Rectal smooth muscle tissue (tissue), 1 donor: ENCODE results near the gene DNAI7.
A peak's percentile ranks its signal among the peaks of the same experiment; 100 is the strongest.

Experiments
- H3K27ac ChIP-seq: one replicate; pipeline ENCODE4 v1.7.0; 2013; ENCODE audit warnings: low read depth, low read length, inconsistent platforms
- H3K27me3 ChIP-seq: one replicate; pipeline ENCODE4 v1.7.0; 2013; ENCODE audit warnings: low read length; ENCODE audit not compliant: control insufficient read depth, insufficient read depth
- H3K36me3 ChIP-seq: one replicate; pipeline ENCODE4 v1.7.0; 2013; ENCODE audit warnings: low read length; ENCODE audit not compliant: control insufficient read depth, insufficient read depth
- H3K4me1 ChIP-seq: one replicate; pipeline ENCODE4 v1.7.0; 2013; ENCODE audit warnings: low read length; ENCODE audit not compliant: control insufficient read depth, insufficient read depth
- H3K4me3 ChIP-seq: one replicate; pipeline ENCODE4 v1.7.0; 2013; ENCODE audit warnings: low read length
- H3K9ac ChIP-seq: one replicate; pipeline ENCODE4 v1.7.0; 2013; ENCODE audit warnings: low read length

Gene DNAI7

GRCh38 chr12:25195056-25195971 is at the start of gene DNAI7, which contains the start of gene ETFRF1:
Gene DNAI7 (minus strand): TSS chr12:25195160. CDS start chr12:25195078, 82 bp downstream.
Gene ETFRF1 (plus strand): TSS chr12:25195237. CDS start chr12:25203957, 8,720 bp downstream.
- Histone ChIP-seq H3K9ac (peak within 1 kb of the TSS; percentile 91), H3K27ac (peak within 1 kb of the TSS; percentile 98), H3K4me1 (peaks cover 7% of the 10 kb centered on the region), H3K27me3 (no peaks in the 10 kb centered on the region), H3K36me3 (no peaks in the 10 kb centered on the region), H3K4me3 (peak within 1 kb of the TSS; percentile 96)

- Histone ChIP-seq H3K4me3 (no peak overlapping the region), H3K27me3 (no peaks in the 10 kb centered on the region), H3K36me3 (no peaks in the 10 kb centered on the region), H3K4me1 (no peaks in the 10 kb centered on the region), H3K27ac (no peak overlapping the region), H3K9ac (no peak overlapping the region)
These were observed 48.7 kb upstream of the DNAI7 start for GRCh38 chr12:25243680-25243990.

DNA sequence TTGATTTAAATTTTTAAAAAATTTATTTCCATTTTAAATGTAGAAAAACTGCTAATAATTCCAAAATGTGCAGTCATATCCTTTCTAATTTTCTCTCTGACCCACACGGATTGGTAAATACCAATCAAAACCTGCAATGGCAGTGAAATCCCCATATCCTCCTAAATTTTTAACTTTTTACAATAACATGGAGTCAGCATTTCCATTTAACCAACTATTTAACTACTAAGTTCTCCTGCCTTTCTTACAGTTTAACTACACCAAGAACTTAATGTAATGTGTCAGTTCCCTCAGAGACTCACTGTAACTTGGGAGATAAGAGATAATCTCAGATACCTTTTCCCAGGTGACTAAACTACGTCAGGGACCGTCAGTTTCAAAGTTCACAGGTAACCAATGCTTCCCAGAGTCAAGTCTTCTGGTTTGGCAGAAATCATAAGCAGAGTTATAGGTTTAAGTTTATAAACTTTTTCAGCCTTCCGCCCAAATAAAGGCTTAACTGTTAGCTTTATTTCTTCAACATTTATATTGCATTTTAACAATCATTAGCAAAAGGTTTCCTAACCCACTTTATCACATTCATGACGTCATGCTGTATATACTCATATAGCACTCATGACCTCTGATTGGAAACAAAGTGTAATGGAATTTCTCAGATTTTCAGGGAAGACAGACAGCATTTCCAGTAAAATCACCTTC is 48.2 kb upstream of the DNAI7 start:
- no peak overlapping the region for H3K4me3 ChIP-seq
- H3K9ac ChIP-seq, result no peak overlapping the region
- H3K27me3 ChIP-seq, result no peaks in the 10 kb centered on the region
- H3K4me1 ChIP-seq, result no peaks in the 10 kb centered on the region
- no peak overlapping the region for H3K27ac ChIP-seq
- H3K36me3 ChIP-seq, result no peaks in the 10 kb centered on the region

DNA sequence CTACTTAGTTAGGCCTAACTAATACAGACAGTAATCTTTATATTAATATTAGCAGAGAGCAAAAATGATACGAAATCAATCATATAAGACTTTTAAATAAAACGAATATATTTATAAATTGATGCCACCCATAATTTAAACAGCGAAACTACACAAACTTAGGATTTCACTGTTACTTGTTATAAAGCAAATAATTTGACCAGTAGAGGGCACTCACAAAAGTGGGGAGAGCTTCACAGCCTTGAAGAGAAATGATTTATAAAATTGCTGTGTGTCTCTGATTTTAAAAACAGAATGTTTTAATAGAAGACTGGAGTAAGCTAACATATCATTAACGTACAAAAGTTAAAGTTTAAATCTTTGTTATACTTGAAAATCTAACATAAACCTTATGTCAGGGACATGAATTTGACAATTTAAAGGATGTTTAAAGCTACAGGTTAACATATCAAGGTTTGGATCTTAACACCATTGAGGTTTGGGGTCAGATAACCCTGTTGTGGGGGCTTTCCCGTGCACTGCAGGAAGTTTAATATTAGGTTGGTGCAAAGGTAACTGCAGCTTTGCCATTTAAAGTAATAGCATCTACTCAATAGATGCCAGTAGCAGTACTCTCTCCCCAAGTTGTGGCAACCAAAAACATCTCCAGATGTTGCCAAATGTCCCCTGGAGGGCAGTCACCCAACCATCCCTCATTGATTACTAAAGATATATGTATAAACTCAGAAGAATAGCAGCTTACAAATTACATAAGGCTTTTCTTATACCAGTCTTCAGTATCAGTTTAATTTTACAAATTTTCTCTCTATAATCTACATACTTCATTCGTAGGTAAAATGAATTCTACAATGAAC is 46.4 kb upstream of the DNAI7 start:
- H3K27me3 ChIP-seq, result no peaks in the 10 kb centered on the region
- H3K4me3 ChIP-seq, result no peak overlapping the region
- peaks cover 4% of the 10 kb centered on the region for H3K36me3 ChIP-seq
- no peak overlapping the region for H3K9ac ChIP-seq
- H3K27ac ChIP-seq, result no peak overlapping the region
- H3K4me1 ChIP-seq, result no peaks in the 10 kb centered on the region

DNA sequence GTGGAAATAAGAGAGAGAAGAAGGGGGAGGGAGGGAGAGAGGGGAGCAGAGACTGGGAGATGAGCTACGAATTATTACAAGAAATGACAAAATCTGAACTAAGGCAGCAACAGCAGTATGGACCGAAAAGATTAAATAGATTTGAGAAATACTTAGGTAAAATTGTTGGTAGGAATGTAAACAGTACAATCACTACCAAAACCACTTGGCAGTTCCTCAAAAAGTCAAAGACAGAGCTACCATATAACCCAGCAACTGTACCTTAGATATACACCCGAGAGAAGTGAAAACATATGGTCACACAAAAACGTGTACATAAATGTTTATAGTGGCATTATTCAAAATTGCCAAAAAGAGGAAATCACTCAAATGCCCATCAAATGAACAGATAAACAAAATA is 41.7 kb upstream of the DNAI7 start:
- H3K27ac ChIP-seq, result no peak overlapping the region
- H3K4me3 ChIP-seq, result no peak overlapping the region
- no peak overlapping the region for H3K9ac ChIP-seq
- H3K27me3 ChIP-seq, result no peaks in the 10 kb centered on the region
- no peaks in the 10 kb centered on the region for H3K4me1 ChIP-seq
- peaks cover 4% of the 10 kb centered on the region for H3K36me3 ChIP-seq

- no peaks in the 10 kb centered on the region for H3K27me3 ChIP-seq
- no peak overlapping the region for H3K27ac ChIP-seq
- H3K4me3 ChIP-seq, result no peak overlapping the region
- peaks cover 4% of the 10 kb centered on the region for H3K36me3 ChIP-seq
- H3K4me1 ChIP-seq, result no peaks in the 10 kb centered on the region
- no peak overlapping the region for H3K9ac ChIP-seq
These were observed 41.2 kb upstream of the DNAI7 start for GRCh38 chr12:25236190-25236589.

- Histone ChIP-seq H3K4me1 (no peaks in the 10 kb centered on the region), H3K27ac (no peak overlapping the region), H3K36me3 (no peaks in the 10 kb centered on the region), H3K27me3 (no peaks in the 10 kb centered on the region), H3K4me3 (no peak overlapping the region), H3K9ac (no peak overlapping the region)
These were observed 18.4 kb upstream of the DNAI7 start for GRCh38 chr12:25213338-25213737.

DNA sequence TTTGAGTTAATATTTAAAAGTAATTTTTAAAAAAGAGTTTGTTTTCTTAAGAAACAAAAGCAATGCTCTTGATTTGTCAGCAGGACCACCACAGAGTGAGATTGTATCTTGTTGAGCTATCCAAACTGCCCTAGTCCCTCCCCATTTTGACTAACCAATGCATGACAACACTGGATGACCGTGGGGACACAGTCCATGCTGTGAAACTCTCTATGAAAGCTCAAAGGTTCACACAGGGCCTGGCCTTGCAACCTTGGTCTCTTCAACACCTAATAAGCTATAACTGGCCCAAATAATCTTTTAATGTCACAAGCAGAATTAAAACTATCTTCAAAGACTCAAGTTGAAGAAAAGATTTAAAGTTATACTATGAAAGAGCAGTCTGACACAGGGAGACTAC is 13.6 kb upstream of the DNAI7 start:
- Histone ChIP-seq H3K9ac (no peak overlapping the region), H3K27me3 (no peaks in the 10 kb centered on the region), H3K36me3 (no peaks in the 10 kb centered on the region), H3K4me3 (no peak overlapping the region), H3K27ac (no peak overlapping the region), H3K4me1 (no peaks in the 10 kb centered on the region)

DNA sequence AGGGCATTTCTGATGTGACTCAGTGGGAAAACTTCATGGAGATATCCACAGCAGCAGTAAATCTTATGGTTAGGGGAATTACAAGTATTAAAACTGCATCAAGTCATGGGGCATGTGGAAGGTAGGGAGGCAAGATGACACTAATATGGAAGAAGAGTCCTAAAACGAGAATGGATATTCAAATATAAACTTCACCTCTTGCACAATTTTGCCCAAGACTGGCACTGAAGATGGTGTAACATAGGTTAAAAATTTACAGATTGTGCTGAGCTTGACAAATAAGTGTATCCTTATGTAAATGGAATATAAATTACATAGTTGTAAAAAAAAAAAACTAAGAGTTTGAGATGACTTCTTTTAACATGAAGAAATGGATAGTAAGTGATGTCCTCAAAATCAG is 12.9 kb upstream of the DNAI7 start:
- no peak overlapping the region for H3K4me3 ChIP-seq
- H3K36me3 ChIP-seq, result peaks cover 3% of the 10 kb centered on the region
- no peak overlapping the region for H3K9ac ChIP-seq
- no peaks in the 10 kb centered on the region for H3K4me1 ChIP-seq
- no peak overlapping the region for H3K27ac ChIP-seq
- H3K27me3 ChIP-seq, result no peaks in the 10 kb centered on the region

DNA sequence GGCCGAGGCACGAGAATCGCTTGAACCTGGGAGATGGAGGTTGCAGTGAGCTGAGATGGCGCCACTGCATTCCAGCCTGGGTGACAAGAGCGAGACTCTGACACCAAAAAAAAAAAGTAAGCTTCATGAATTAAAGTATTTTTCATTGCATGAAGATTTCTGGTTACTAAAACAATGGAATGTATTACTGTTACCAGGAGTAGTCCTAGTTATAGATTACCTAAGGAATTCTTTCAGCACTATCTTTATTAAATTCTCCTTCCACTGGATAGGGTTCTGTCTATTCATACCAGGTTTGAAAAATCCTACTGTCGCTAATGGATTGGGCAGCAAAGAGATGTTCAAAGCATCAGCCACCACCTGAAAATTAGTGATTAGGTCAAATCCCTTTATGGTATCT is 12.5 kb upstream of the DNAI7 start:
- Histone ChIP-seq H3K36me3 (peaks cover 3% of the 10 kb centered on the region), H3K9ac (no peak overlapping the region), H3K27me3 (no peaks in the 10 kb centered on the region), H3K4me3 (no peak overlapping the region), H3K4me1 (no peaks in the 10 kb centered on the region), H3K27ac (no peak overlapping the region)

GRCh38 chr12:25202137-25202536 is 7.2 kb upstream of the DNAI7 start:
- Histone ChIP-seq H3K9ac (no peak overlapping the region), H3K27ac (no peak overlapping the region), H3K36me3 (peaks cover 3% of the 10 kb centered on the region), H3K4me3 (no peak overlapping the region), H3K4me1 (no peaks in the 10 kb centered on the region), H3K27me3 (no peaks in the 10 kb centered on the region)

- H3K36me3 ChIP-seq, result peaks cover 3% of the 10 kb centered on the region
- H3K4me1 ChIP-seq, result peaks cover 5% of the 10 kb centered on the region
- H3K4me3 ChIP-seq, result no peak overlapping the region
- no peak overlapping the region for H3K27ac ChIP-seq
- H3K27me3 ChIP-seq, result no peaks in the 10 kb centered on the region
- H3K9ac ChIP-seq, result no peak overlapping the region
These were observed 5.7 kb upstream of the DNAI7 start for GRCh38 chr12:25200703-25201102.
